ENCODE measurements around the gene FAM50A.
A peak's percentile ranks its signal among the peaks of the same experiment; 100 is the strongest.

Gene FAM50A

DNA sequence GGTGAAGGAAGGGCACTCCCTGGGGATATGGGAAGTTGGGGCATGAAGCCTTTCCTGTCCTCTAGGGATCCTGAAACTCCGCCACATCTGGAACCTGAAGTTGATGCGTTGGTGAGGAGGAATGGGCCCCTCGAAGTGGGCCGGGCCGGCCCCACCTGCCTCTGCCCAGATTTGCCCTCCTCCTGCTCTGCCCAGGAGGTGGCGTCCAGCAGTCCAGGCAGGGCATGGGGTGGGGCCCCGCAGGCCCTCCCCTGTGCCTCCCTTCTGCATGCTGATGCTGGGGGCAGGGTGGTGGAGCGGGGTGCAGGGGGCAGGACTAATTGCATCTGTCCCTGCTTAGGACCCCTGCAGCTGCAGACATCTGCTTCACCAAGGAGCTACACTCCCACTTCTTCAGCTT, 30.8 kb upstream of the FAM50A start:
- no peak for DNase-seq

DNA sequence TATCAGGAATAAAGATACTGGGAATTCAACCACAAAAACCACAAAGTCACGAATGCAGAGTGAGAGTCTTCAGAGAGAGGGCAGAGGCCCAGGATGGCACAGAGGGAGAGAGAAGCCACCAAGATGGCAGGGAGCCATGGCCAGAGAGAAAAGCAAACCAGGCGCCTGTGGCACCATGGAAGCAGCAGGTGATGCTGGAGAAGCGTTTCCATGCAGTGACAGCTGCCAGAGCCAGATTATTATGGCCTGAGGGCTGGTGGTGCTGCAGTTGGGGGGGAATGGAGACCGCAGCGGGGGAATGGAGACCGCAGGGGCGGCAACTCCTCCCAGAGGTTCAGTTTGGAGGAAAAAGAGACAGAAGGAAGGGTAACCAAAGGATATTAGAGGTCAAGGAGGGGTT, 26.8 kb upstream of the FAM50A start:
- peak; percentile 10 for DNase-seq

DNA sequence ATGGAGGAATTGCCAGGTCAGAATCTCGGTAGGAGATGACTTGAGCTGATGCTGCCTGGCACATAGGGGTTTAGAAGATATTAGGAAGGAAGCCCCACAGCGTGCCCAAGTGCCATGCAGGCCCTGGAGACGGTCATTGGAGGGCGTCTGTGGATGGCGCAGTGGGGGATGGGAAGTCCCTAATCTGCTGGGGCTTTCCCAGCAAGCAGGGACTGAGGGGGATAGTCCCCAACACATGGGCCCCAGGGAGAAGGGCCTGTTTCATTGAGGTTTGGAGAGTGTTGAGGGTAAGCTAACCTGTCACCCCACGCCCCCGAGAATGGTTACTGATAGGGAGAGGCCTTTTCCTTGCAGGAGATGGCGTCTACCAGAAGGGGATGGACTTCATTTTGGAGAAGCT, 24.8 kb upstream of the FAM50A start:
- no peak for DNase-seq

DNA sequence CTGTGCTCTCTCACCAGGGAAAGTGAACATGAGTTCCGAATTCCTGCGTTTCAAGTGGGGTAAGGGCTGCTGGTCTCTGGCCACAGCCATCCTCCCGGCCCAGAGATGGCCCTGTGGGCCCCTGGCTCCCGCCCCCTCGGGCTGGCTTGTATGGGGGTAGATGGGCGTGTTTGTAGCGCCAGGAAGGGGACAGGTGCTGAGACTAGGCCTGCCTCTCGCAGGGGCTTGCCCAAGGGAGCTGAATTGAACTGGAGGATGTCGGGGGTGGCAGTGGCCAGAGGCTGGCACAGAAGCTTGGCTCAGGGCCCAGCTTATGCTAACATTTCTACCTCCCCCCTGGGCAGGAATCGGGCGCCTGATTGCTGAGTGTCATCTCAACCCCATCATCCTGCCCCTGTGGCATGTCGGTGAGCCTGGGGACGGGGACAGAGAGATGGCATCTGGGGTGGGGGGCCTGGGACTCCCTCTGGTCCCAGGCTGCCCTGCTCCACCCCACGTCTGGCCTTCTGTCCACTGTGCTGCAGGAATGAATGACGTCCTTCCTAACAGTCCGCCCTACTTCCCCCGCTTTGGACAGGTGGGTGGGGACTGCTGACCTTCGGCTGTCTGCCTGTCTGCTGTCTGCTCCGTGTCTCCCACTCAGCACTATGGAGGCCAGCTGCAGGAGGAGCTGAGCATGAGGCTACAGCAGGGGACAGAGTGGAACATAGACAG, 24.1 kb upstream of the FAM50A start:
- DNase-seq, result peak; percentile 48

- no peak for DNase-seq
These were observed 23.6 kb upstream of the FAM50A start for GRCh38 chrX:154420402-154420756.

- no peak for DNase-seq
These were observed 16.8 kb upstream of the FAM50A start for GRCh38 chrX:154426916-154427770.

- peak; percentile 67 for DNase-seq
These were observed 15.5 kb upstream of the FAM50A start, which contains the start of gene ATP6AP1 for GRCh38 chrX:154428176-154429171. TSS of gene ATP6AP1 (plus strand) at chrX:154428677. CDS start at chrX:154428693, 16 bp downstream.

DNA sequence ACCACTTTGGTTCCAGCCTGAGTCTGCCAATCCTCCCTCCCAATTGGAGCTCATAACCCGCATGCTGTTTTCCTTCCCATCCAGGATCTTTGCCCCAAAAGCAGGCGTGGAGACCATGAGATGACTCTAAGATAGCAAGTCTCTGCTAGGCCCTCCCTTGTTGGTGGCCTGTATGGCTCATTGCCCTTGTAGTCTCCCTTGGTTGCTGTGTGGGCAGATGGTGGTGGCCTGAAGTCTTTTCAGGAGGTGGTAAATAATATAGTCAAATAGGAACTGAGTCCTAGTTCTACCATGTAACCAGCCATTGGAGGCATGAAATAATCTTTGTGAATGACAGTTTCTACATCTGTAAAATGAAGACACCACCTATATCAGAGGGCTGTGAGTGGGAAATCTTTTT, 14.2 kb upstream of the FAM50A start:
- DNase-seq, result no peak

DNA sequence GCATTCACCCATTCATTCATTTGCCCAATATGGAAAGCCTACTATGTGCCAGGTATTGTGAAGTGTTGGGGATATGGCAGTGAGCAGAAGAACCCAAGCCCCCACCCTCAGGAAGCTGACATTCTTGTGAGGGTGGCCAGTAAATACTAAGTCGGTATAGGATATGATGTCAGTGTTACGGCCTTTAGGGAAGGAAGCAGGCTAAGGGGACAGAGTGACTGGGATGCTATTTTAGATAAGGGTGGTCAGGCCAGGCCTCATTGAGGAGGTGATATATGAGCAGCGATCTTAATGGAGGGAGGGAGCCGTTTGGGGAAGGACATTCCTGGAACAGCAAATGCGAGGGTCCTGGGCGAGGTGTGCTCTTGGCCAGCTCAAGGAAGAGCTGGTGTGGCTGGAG, 13.5 kb upstream of the FAM50A start:
- no peak for DNase-seq

DNA sequence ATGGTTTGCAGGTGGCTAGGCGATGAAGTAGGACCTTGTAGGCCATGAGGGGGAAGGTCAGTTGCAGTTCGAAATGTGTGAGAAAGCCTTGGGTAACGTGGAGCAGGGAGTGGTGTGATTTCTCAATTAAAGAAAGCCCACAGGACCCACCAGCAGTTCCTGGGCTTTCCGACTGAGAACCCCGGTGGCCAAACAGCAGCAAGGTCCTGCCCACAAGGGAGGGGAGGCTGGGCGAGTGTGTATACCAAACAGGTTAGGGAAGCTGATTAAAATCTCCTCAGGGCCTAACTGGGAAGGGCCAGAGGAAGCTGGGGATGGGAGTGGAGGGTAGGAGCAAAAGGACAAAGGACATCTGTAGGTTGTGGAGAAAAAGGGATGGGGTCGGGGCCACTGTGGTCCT, 13.0 kb upstream of the FAM50A start:
- no peak for DNase-seq

DNA sequence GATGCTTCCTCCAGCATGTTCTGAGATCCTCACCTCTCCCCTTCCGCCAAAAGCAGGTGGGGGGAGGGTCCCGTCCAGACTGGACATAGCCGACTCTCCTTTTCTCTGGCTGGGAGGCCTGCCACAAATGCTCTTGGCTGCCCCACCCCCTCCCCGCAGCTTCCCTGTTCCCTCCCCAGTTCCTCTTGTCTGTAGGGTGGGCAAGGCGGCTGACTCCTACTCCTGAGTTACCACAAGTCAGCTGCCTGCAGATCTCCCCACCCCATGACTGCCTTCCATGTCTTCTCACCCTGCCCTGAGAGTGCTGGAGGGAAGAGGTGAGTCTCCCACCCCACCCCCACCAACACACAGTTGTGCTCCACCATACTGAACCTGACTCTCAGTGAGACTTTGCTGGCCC, 12.6 kb upstream of the FAM50A start:
- no peak for DNase-seq

GRCh38 chrX:154432210-154432609, 11.7 kb upstream of the FAM50A start:
- DNase-seq, result no peak

DNA sequence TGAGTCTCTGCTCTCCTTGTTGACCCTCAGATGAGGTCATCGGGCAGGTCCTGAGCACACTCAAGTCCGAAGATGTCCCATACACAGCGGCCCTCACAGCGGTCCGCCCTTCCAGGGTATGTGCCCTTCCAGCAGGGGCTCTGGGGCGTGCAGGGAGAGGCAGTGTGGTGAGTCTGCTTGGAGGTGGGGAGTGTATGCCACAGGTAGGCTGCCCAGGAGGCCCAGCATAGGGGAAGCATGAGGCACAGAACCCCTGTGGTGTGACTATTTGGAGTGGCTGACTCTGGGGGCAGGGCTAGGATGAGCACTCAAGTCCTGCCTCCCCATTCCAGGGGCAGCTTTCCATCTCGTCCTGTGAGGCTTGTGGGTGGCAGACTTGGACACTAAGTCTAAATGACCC, 10.3 kb upstream of the FAM50A start:
- DNase-seq, result no peak

DNA sequence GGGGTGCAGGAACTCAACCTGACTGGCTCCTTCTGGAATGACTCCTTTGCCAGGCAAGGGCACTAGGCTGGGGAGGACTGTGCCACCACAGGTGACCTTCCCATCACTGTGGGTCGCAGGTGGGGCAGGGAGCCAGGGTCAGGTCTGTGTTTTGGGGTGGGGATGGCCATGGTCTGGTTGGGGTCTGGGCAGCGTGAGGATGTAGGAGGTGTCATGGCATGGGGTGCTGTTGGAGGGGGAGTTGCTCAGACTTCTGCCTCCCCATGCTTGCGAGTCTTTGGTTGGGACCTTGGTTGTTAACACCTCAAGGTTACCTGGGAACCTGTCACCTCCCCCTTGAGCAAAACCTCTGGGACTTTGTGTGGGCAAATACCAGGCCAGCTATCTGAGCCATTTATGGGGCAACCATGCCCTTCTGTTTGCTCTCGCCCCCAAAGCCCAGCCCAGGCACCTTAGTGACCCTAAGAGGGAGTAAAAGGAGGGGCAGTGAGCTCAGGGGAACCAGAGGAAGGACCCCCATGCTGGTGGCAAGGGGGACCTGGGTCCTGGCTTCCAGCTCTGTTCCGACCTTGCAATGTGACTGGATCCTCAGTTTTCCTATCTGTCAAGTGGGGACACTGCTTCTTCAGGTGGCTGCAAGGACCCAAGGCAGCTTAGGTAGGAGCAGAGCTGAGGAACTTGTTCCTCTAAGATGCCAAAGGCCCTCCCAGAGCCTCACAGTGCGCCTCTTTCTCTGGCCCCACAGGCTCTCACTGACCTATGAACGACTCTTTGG, 9.4 kb upstream of the FAM50A start:
- no peak for DNase-seq

- DNase-seq, result no peak
These were observed 8.7 kb upstream of the FAM50A start for GRCh38 chrX:154435171-154435733.

DNA sequence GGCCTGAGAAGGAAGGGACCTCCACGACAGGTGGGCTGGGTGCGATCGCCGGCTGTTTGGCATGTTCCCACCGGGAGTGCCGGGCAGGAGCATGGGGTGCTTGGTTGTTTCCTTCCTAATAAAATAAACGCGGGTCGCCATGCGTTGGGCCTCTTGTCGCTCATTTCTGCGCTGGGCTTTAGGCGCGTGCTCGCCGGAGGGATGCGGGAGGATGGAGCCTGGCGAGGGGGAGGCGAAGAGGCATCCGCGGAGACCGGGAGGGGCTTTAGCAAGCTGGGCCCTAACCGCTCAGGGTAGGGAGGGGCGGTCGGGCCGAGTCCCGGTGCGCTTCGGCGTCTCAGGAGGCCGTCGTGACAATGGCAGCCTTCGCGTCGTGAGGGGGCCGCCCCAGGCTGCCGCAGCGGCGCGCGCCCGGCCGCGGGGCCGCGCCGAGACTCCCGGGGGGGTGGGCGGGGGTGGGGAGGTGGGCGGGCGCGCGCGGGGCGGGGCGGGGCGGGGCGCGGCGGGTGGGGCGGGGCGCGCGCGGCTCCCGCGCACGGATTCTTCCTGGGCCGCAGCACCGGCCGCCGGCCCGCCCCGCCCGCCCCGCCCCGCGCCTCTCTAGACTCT, 7.5 kb upstream of the FAM50A start:
- DNase-seq, result no peak

DNA sequence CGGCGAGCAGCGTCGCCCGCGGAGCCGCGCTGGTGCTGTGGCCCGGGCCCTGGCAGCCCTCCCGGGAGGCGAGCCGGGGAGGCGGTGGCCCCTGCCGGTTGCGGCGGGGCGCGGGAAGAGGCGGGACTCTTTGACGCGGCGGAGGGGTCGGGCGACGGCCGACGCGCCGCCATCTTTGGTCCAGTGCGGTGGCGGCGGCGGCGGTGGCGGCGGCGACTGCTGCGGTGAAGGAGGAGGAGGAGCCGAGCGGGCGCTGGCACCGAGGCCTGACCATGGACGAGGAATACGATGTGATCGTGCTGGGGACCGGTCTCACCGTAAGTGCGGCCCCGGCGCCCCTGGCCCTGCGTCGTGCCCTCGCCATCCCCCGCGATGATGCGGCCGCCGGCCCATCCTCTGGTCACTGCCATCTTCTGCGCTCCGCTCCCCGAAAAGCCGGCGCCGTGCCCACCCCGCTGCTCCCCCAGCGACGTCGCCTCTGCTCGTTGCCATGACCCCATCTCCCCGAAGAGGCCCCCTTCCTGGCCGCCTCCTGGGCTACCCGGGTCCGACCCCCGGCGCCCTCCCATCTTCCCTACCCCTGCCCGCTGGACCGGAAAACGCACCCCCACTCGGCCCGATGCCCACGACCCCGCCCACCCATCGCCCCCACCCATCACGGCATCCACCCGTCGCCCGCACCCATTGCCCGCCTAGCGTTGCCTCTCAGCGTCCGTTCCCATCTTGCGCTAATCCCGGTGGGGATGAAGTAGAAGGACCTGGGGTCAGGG, 6.8 kb upstream of the FAM50A start, which contains the start of gene GDI1:
Gene GDI1, plus strand, starts transcription at position 172 of the 770 bp plus-strand sequence. Its CDS starts 101 bp downstream, at position 273.
- no peak for DNase-seq

GRCh38 chrX:154437971-154438893, 5.7 kb upstream of the FAM50A start:
- DNase-seq, result no peak

- DNase-seq, result no peak
These were observed 4.1 kb upstream of the FAM50A start for GRCh38 chrX:154439841-154440240.
